AG09309 (cell line): Measurements from ENCODE around the gene CXCR3.
"Not testable (repeated sequence)": the region's sequence is repeated elsewhere in the genome, so short reads cannot be mapped to it uniquely, and the experiment has no call there.

Source experiments
- DNase-seq: peaks from one replicate; pipeline ENCODE4 v3.0.0-alpha.2; 2010; ENCODE audit warnings: low read depth
- H3K4me3 ChIP-seq: 2 replicates; pipeline ENCODE4 v1.5.1; 2011; ENCODE audit warnings: mild to moderate bottlenecking, low read depth, low read length, moderate library complexity; ENCODE audit not compliant: control insufficient read depth
- TF ChIP-seq, protein P1 (sequence below): IDR thresholded peaks from 2 replicates; pipeline ENCODE4 v1.5.1; 2011; ENCODE audit warnings: mild to moderate bottlenecking, low read depth, low read length, inconsistent platforms; ENCODE audit not compliant: insufficient read depth, control insufficient read depth; ENCODE audit errors: missing control alignments

CXCR3 gene

DNA sequence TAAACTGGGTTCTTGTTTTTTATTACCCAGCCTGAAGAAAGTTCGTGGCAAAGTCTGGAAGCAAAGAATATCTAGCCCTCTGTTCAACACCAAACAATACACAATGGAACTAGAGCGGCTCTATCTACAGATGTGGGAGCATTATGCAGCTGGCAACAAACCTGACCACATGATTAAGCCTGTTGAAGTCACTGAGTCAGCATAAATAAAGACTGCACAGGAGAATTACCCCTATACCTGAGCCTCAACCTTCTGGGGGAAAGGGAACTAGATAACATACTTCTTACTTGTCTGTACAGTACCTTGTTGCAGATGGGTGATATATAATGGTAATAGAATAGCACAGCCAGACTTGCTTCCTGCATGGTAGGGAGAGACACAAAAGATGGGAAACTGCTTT, 44.7 kb downstream of the CXCR3 start:
- DNase-seq, result no peak
- H3K4me3 ChIP-seq, result no peak overlapping the region

DNA sequence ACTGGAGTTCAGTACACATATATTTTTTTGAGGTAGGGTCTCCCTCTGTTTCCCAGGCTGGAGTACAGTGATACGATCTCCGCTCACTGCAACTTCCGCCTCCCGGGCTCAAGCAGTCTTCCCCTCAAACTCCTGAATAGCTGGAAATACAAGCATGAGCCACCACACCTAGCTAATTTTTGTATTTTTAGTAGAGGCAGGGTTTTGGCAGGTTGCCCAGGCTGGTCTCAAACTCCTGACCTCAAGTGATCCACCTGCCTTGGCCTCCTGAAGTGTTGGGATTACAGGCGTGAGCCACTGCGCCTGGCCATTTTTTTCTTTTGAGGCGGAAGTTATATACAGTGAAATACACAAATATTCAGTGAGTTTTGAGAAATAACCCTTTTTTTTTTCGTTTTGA, 46.9 kb downstream of the CXCR3 start:
- H3K4me3 ChIP-seq, DNase-seq: not testable (repeated sequence)

More for the DNA sequence above, 44.7 kb downstream of the CXCR3 start:
- TF ChIP-seq, protein P1, sequence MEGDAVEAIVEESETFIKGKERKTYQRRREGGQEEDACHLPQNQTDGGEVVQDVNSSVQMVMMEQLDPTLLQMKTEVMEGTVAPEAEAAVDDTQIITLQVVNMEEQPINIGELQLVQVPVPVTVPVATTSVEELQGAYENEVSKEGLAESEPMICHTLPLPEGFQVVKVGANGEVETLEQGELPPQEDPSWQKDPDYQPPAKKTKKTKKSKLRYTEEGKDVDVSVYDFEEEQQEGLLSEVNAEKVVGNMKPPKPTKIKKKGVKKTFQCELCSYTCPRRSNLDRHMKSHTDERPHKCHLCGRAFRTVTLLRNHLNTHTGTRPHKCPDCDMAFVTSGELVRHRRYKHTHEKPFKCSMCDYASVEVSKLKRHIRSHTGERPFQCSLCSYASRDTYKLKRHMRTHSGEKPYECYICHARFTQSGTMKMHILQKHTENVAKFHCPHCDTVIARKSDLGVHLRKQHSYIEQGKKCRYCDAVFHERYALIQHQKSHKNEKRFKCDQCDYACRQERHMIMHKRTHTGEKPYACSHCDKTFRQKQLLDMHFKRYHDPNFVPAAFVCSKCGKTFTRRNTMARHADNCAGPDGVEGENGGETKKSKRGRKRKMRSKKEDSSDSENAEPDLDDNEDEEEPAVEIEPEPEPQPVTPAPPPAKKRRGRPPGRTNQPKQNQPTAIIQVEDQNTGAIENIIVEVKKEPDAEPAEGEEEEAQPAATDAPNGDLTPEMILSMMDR, result no peak
